Transverse colon (tissue), 4 donors: Measurements from ENCODE around the gene PDIA5. TPM values are rescaled to one million over a fixed set of nuclear protein-coding genes. Genes with fewer than 3 reads are reported as not detected.

ENCODE experiments used
- DNase-seq: peaks from one replicate; pipeline ENCODE4 v3.0.0-alpha.2; 2019
- H3K27ac ChIP-seq, 4 donors: fragments of 200-600 bp; sonication (generic); 2 replicates each; pipeline ENCODE4 v1.5.1; 2016 to 2018; ENCODE audit warnings: inconsistent platforms in 4 of 4
- H3K27me3 ChIP-seq: fragments of 200-600 bp; sonication (generic); 2 replicates; pipeline ENCODE4 v1.5.1; 2017; ENCODE audit warnings: inconsistent platforms
- H3K36me3 ChIP-seq, 4 donors: fragments of 200-600 bp; sonication (generic); 2 replicates each; pipeline ENCODE4 v1.5.1; 2017 to 2019; ENCODE audit warnings: inconsistent platforms in 4 of 4
- H3K4me1 ChIP-seq, 4 donors: fragments of 200-600 bp; sonication (generic); 2 replicates each; pipeline ENCODE4 v1.5.1; 2017 to 2020; ENCODE audit warnings: inconsistent platforms in 4 of 4
- H3K4me3 ChIP-seq, 4 donors: fragments of 200-600 bp; sonication (generic); 1 replicate in 1 of 4; 2 replicates in 3 of 4; pipeline versions ENCODE4 v1.5.1 to v1.6.1; 2017 to 2019; ENCODE audit warnings: inconsistent platforms in 4 of 4
- H3K9me3 ChIP-seq, 2 donors: fragments of 200-600 bp; sonication (generic); 2 replicates each; pipeline ENCODE4 v1.5.1; 2017 to 2019; ENCODE audit warnings: inconsistent platforms in 2 of 2
- EP300 ChIP-seq: sonication (generic); formaldehyde crosslinking; IDR thresholded peaks from one replicate; pipeline ENCODE4 v1.6.1; 2017; ENCODE audit warnings: antibody characterized with exemption, low read depth
- POLR2A ChIP-seq: fragments of 450-650 bp; IDR thresholded peaks from one replicate; pipeline ENCODE4 v1.6.1; 2016; ENCODE audit warnings: antibody characterized with exemption, mild to moderate bottlenecking, moderate library complexity
- POLR2AphosphoS5 ChIP-seq, 3 donors: sonication (generic); formaldehyde crosslinking; IDR thresholded peaks; one replicate each; pipeline ENCODE4 v1.6.1; 2016; ENCODE audit warnings: antibody characterized with exemption in 3 of 3
- WGBS, 2 donors: methylation state at CpG; one replicate each; pipeline ENCODE4 v1.1.5; 2018; ENCODE audit warnings: low coverage in 1 of 2; 5-methylcytosine and 5-hydroxymethylcytosine counted together
- in situ Hi-C, 4 donors: fragments of 200-750 bp; cut with MboI; loops; one replicate each; pipeline versions ENCODE4 v1.15.0 to v1.15.1; 2017; ENCODE audit warnings: low sequenced_read_pairs in 3 of 4, low pct_ligation_motif_present in 1 of 4, low pct_unique_long_range_greater_than_20kb in 1 of 4
- intact Hi-C: fragments of 100-400 bp; cut with DNase I; formaldehyde crosslinking; loops from one replicate; pipeline ENCODE4 v1.15.1; 2023; ENCODE audit warnings: low total_unique reads
- total RNA-seq, 4 donors: library from RNA; depleted of rRNA; stranded (reverse); fragments of >200 nt; gene quantifications; one replicate each; pipeline ENCODE4 v1.1.0, GENCODE V29; 2016
- TF ChIP-seq, protein P1 (sequence below), 5 experiments: fragments of 200-600 bp in 3 of 5; fragments of 450-650 bp in 2 of 5; sonication (generic) in 3 of 5; IDR thresholded peaks; 1 replicate in 2 of 5; 2 replicates in 3 of 5; pipeline ENCODE4 v1.5.1; 2016 to 2017; ENCODE audit warnings: antibody characterized with exemption in 5 of 5, inconsistent platforms in 3 of 5, mild to moderate bottlenecking in 2 of 5, moderate library complexity in 1 of 5

PDIA5 gene
- total RNA-seq, 4 donors from 2014 or later = 17.3 to 185 (median 65.1) TPM

DNA sequence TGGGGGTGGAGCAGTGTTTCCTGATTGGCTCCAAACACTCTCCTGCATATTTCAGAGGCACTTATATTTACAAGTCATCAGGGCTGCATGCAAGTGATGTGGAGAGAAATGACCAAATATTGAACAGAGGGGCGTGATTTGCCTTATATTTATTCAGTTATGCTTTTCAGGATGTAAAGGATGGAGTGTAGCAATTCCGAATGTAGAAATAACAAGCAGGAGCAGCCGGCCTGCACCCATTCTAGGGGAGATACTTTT, 19.8 kb upstream of the PDIA5 start:
- intact Hi-C loops (no loop called here), in situ Hi-C loops (no loop called here)
- Histone ChIP-seq H3K4me3 (no peak overlapping the region), H3K27me3 (no peaks in the 10 kb centered on the region), H3K4me1 (no peaks in the 10 kb centered on the region), H3K36me3 (no peaks in the 10 kb centered on the region), H3K9me3 (no peaks in the 10 kb centered on the region), H3K27ac (no peak overlapping the region)
- TF ChIP-seq POLR2A (no peak), EP300 (no peak), POLR2AphosphoS5 (IDR thresholded peaks at IDR 0.05) (no peak)
- TF ChIP-seq, protein P1, sequence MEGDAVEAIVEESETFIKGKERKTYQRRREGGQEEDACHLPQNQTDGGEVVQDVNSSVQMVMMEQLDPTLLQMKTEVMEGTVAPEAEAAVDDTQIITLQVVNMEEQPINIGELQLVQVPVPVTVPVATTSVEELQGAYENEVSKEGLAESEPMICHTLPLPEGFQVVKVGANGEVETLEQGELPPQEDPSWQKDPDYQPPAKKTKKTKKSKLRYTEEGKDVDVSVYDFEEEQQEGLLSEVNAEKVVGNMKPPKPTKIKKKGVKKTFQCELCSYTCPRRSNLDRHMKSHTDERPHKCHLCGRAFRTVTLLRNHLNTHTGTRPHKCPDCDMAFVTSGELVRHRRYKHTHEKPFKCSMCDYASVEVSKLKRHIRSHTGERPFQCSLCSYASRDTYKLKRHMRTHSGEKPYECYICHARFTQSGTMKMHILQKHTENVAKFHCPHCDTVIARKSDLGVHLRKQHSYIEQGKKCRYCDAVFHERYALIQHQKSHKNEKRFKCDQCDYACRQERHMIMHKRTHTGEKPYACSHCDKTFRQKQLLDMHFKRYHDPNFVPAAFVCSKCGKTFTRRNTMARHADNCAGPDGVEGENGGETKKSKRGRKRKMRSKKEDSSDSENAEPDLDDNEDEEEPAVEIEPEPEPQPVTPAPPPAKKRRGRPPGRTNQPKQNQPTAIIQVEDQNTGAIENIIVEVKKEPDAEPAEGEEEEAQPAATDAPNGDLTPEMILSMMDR (IDR thresholded peaks at IDR 0.05) = no peak
- WGBS, 2 donors = 83 to 92% methylated on average over 2 to 3 of the region's 3 CpGs
- no peak for DNase-seq

DNA sequence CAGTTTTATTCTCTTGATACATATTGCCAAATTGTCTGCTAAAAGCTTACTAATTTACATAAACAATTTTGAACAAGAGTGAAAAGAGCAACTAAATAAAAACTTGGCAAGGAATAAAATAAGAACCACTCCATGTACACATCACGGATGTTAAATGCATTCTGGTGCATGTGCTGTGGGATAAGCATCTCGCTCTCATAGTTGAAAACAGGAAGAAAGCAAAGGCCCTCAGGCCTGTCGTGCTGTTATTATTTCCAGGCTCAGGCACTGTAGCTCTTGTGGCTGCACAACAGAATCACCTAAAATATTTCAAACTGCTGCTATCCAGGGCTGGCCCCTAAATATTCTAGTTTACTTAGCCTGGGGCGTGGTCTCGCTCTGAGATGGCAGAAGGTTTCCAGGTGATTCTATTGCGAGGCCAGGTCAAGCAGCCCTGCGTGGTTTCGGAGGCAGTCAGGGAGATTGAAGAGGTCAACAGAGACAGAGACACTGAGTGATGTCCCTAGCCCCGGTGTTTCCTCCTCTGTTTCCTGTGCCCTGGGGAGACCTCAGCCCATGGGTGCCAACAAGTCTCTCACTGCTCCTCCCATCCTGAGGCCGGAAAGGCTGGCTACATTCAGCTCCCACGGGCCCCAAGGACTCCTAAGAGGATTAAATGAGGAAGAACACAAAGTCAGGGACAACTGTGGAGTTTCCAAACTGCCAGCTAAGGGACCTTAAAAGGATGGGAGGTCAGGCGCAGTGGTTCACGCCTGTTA, 18.2 kb upstream of the PDIA5 start:
- Histone ChIP-seq H3K36me3 (no peaks in the 10 kb centered on the region), H3K27me3 (no peaks in the 10 kb centered on the region), H3K4me1 (no peaks in the 10 kb centered on the region), H3K27ac (no peak overlapping the region), H3K9me3 (no peaks in the 10 kb centered on the region), H3K4me3 (no peak overlapping the region)
- TF ChIP-seq POLR2A = no peak
- TF ChIP-seq POLR2AphosphoS5 (IDR thresholded peaks at IDR 0.05) = no peak
- TF ChIP-seq EP300 = no peak
- TF ChIP-seq, protein P1 (IDR thresholded peaks at IDR 0.05) = no peak
- in situ Hi-C loops = no loop called here
- intact Hi-C loops = no loop called here
- DNase-seq = no peak
- 64 to 76% methylated on average over 4 to 13 of the region's 13 CpGs for WGBS, 2 donors

DNA sequence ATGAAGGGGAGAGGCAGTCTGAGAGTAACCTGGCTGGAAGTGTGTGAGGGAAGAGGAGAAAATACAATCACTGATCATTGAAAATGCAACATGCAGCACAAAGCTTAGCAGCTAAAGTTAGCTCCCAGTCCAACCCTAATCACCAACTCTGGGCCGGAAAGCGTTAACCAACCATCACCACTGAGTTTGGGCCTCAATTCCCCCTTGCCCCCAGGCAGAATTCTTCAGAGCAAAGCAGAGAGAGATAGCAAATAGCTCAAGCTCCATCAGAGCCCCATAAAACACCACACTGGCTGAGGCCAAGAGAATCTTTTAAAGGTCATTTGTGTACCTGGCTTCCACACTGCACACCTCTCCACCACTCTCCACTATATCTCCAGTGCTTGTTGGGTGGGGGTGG, 16.2 kb upstream of the PDIA5 start:
- WGBS, 2 donors = 92% methylated on average over 2 of the region's 2 CpGs; no CpG with 5 or more reads in 1 of the 2 donors

GRCh38 chr3:123053107-123053506, 13.7 kb upstream of the PDIA5 start:
- Histone ChIP-seq H3K36me3 (no peaks in the 10 kb centered on the region), H3K4me3 (no peak overlapping the region), H3K9me3 (no peaks in the 10 kb centered on the region), H3K27ac (peak overlapping the region in 1 of 4 donors; percentile 9), H3K4me1 (no peaks in the 10 kb centered on the region), H3K27me3 (no peaks in the 10 kb centered on the region)
- WGBS, 2 donors = 71 to 75% methylated on average over 1 to 2 of the region's 2 CpGs
- intact Hi-C loops (no loop called here), in situ Hi-C loops (no loop called here)
- TF ChIP-seq, protein P1 (IDR thresholded peaks at IDR 0.05) = no peak
- TF ChIP-seq POLR2A = no peak
- TF ChIP-seq POLR2AphosphoS5 (IDR thresholded peaks at IDR 0.05) = no peak
- no peak for TF ChIP-seq EP300
- no peak for DNase-seq

More for the DNA sequence above, 16.2 kb upstream of the PDIA5 start:
- in situ Hi-C loops (no loop called here), intact Hi-C loops (no loop called here)
- Histone ChIP-seq H3K36me3 (no peaks in the 10 kb centered on the region), H3K9me3 (no peaks in the 10 kb centered on the region), H3K27me3 (no peaks in the 10 kb centered on the region), H3K27ac (no peak overlapping the region), H3K4me1 (no peaks in the 10 kb centered on the region), H3K4me3 (no peak overlapping the region)
- no peak for DNase-seq
- TF ChIP-seq EP300 (no peak), POLR2AphosphoS5 (IDR thresholded peaks at IDR 0.05) (no peak), POLR2A (no peak)
- TF ChIP-seq, protein P1 (IDR thresholded peaks at IDR 0.05) = no peak
